Epithelial cell of proximal tubule (primary cell): ENCODE data around the gene GNPTG. TPM values are rescaled to one million over a fixed set of nuclear protein-coding genes. Genes with fewer than 3 reads are reported as not detected.

Experiments used
- DNase-seq: peaks from one replicate; pipeline ENCODE4 v3.0.0-alpha.2; 2011; ENCODE audit warnings: low read depth
- H3K4me3 ChIP-seq: 2 replicates; pipeline ENCODE4 v1.5.1; 2011; ENCODE audit warnings: low read depth, mild to moderate bottlenecking, low read length
- CTCF ChIP-seq: conservative IDR thresholded peaks from 2 replicates; pipeline ENCODE4 v1.5.1; 2012; ENCODE audit warnings: low read depth, mild to moderate bottlenecking, low read length
- total RNA-seq: library from RNA; depleted of rRNA; stranded (reverse); fragments of >200 nt; gene quantifications from 2 replicates; pipeline ENCODE4 v1.2.3, GENCODE V29; 2015

GNPTG gene
- total RNA-seq, 1 donor from 2014 or later, result 63.9 TPM

GRCh38 chr16:1345651-1346421 lies 5.9 kb upstream of the GNPTG start:
- TF ChIP-seq CTCF, result no peak
- no peak overlapping the region for H3K4me3 ChIP-seq
- DNase-seq, result no peak

GRCh38 chr16:1346422-1347285 lies 5.1 kb upstream of the GNPTG start:
- no peak overlapping the region for H3K4me3 ChIP-seq
- peak; percentile 23 for TF ChIP-seq CTCF
- no peak for DNase-seq

GRCh38 chr16:1347286-1347855 lies 4.4 kb upstream of the GNPTG start:
- TF ChIP-seq CTCF, result no peak
- no peak overlapping the region for H3K4me3 ChIP-seq
- DNase-seq, result no peak

DNA sequence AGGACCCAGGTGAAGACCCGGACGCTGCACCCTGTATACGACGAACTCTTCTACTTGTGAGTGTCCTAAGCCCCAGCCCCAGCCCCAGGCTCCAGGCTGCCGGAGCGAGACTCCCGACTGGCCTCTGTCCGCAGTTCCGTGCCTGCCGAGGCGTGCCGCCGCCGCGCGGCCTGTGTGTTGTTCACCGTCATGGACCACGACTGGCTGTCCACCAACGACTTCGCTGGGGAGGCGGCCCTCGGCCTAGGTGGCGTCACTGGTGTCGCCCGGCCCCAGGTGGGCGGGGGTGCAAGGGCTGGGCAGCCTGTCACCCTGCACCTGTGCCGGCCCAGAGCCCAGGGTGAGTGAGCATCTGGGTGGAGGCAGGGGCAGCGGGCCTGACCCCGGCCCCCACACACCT lies 3.8 kb upstream of the GNPTG start:
- no peak for DNase-seq
- no peak overlapping the region for H3K4me3 ChIP-seq
- no peak for TF ChIP-seq CTCF

DNA sequence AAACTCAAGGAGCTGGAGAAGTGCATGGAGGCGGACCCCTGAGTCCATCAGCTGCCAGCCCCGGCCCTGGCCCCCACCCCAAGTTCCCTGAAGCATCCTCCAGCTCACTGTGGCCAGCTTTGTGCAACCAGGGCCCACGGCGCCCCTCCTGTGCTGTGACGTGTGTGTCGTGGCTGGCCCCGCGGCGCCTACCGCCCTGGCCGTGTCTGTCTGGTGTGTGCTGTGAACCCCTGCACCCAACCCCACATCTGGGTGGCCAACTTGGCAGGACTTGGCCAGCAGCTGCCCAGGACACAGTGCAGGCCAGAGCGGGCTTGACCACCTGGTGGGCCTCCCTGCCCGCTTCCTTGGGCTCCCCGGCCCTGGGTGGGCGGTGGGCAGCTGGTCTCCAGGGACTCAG lies 3.3 kb upstream of the GNPTG start:
- H3K4me3 ChIP-seq, result no peak overlapping the region
- no peak for TF ChIP-seq CTCF

GRCh38 chr16:1348926-1349325 lies 2.8 kb upstream of the GNPTG start:
- no peak for TF ChIP-seq CTCF
- no peak for DNase-seq
- no peak overlapping the region for H3K4me3 ChIP-seq

More for the DNA sequence above, 3.3 kb upstream of the GNPTG start:
- DNase-seq, result no peak
